ENCODE measurements around the gene GMIP.

GMIP gene

DNA sequence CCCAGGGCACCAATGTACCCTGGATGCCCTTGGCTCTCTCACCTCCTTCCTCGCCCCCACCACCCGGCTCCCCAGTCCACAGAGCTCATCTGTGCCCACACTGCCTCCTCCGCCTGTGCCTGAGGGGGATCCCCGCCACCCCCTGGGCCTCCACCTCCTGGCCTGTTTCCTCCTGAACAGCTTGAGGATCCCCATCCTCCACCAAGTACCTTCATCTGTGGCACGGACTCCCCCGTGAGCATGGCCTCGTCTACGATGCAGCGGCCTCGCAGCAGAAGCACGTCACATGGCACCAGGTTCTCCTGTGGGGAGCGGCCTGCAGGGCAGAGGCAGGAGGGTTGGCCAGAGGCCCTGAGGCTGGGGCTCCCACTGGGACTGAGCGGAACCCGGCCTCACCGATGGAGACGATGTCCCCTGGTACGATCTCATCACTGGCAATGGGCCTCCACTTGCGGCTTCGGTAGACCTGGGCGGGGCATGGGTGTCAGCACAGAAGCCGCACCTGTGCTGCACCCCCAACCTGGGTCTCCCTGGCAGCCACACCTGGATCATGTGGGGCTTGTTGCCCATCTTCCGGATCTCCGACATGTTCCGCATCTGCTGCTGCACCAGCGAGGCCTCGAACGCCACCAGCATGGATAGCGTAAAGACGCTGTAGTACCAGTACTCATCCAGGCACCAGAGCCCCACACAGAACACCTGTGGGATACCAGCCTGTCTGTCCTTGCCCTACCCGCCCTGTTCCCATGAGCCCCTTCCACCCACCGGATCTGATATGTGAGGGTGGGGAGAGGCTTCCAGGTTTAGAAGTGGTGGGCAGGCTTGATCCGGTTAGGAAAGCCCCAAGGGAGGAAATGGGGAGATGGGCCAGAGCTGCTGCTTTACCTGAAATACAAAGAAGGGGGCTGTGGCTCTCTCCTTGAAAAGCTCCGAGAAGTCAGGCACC, 13.3 kb upstream of the GMIP start:
- H3K4me3 ChIP-seq (ENCODE audit: low read depth, low read length), result no peak overlapping the region
- TF ChIP-seq CTCF (IDR thresholded peaks at IDR 0.05; ENCODE audit: low read depth, low read length), result no peak

GRCh38 chr19:19655641-19656343, 12.3 kb upstream of the GMIP start:
- no peak for TF ChIP-seq CTCF (IDR thresholded peaks at IDR 0.05; ENCODE audit: low read depth, low read length)
- no peak overlapping the region for H3K4me3 ChIP-seq (ENCODE audit: low read depth, low read length)

GRCh38 chr19:19655051-19655594, 11.7 kb upstream of the GMIP start:
- no peak overlapping the region for H3K4me3 ChIP-seq (ENCODE audit: low read depth, low read length)
- no peak for TF ChIP-seq CTCF (IDR thresholded peaks at IDR 0.05; ENCODE audit: low read depth, low read length)

DNA sequence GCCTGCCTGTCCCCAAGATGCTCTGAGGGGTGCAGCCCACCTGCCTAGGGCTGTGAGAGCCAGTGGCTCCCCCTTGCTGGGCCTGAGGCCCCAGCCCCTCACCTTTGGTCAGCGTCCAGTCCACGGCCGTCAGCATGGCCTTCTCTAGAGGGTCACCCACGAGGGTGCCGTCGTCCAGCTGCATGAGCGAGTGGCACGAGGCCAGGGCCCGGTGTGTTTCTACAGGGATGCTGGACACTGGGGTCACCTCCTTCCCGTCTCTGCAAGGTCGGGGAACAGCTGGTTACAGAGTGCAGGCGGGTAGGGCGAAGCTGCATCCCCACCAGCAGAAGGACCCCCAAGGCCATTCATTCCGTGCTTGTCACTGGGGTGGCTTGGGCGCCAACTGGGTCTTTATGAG, 11.0 kb upstream of the GMIP start:
- no peak overlapping the region for H3K4me3 ChIP-seq (ENCODE audit: low read depth, low read length)
- TF ChIP-seq CTCF (IDR thresholded peaks at IDR 0.05; ENCODE audit: low read depth, low read length), result no peak

GRCh38 chr19:19653597-19654147, 10.2 kb upstream of the GMIP start:
- no peak for TF ChIP-seq CTCF (IDR thresholded peaks at IDR 0.05; ENCODE audit: low read depth, low read length)

DNA sequence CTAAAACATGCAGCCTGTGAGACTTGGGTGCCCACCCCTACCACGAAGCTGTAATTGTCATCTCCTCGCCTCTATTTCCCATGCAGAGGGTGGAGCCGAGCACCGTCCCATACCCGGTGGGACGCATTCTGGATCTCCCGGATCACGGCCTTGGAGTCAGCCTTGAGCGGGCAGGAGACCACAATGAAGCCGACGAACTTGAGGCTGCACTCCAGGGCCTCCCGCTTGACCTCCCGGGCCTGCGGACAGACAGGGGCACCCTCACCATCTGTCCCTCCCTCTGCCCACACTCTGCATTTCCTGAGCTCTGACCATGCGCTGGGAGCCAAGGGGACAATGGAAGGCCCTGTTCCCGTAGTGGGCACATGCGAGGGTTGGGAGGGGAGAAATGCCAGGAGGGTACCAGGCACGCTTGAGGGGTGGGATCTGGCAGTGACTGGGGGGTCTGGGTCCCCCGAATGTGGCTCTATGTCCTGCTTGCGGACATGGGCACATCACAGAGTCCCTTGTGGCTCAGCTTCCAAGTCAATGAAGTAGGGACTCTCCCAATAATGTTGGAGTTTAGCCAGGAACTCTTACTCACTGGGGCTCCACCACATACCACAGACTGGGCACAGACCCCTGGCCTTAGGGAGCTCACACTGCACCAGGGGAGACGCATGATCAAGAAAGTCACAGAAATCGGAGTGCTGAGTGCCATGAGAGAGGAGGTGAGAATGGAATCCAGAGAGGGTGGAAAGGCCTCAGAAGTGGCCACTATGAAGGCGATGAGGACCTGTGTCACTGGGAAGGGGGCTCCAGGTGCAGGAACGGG, 9.2 kb upstream of the GMIP start:
- H3K4me3 ChIP-seq (ENCODE audit: low read depth, low read length), result no peak overlapping the region
- TF ChIP-seq CTCF (IDR thresholded peaks at IDR 0.05; ENCODE audit: low read depth, low read length), result no peak

More at GRCh38 chr19:19653597-19654147, 10.2 kb upstream of the GMIP start:
- H3K4me3 ChIP-seq (ENCODE audit: low read depth, low read length), result no peak overlapping the region
